Pancreas (tissue), 10 donors: ENCODE results near the gene SOS1. TPM values are rescaled to one million over a fixed set of nuclear protein-coding genes. Genes with fewer than 3 reads are reported as not detected.
A peak's percentile ranks its signal among the peaks of the same experiment; 100 is the strongest.
"Not testable (repeated sequence)": the region's sequence is repeated elsewhere in the genome, so short reads cannot be mapped to it uniquely, and the experiment has no call there.

ENCODE experiments used
- ATAC-seq, 4 donors: fragments of 200-7000 bp; cut with Tn5 transposase; one replicate each; pipeline versions ENCODE4 v1.8.0 to v1.9.1; 2020; ENCODE audit warnings: mild to moderate bottlenecking in 4 of 4, moderate library complexity in 4 of 4
- DNase-seq, 6 donors: peaks; one replicate each; pipeline ENCODE4 v3.0.0-alpha.2; 2020
- FAIRE-seq: peaks from 2 replicates; lab custom pipeline; 2012; peaks lifted over from hg19 to GRCh38; lab: Jason Lieb, UNC
- H3K27ac ChIP-seq, 4 donors: fragments of 200-600 bp; sonication (generic); 1 replicate in 3 of 4; 2 replicates in 1 of 4; pipeline versions ENCODE4 v1.5.0 to v1.8.0; 2020
- H3K27me3 ChIP-seq, 4 donors: fragments of 200-600 bp; one replicate each; pipeline ENCODE4 v1.8.0; 2021
- H3K36me3 ChIP-seq, 3 donors: fragments of 200-600 bp; sonication (generic) in 1 of 3; one replicate each; pipeline versions ENCODE4 v1.5.0 to v1.8.0; 2020 to 2021
- H3K4me1 ChIP-seq, 3 donors: fragments of 200-600 bp; one replicate each; pipeline ENCODE4 v1.8.0; 2021
- H3K4me3 ChIP-seq, 4 donors: fragments of 200-600 bp; sonication (generic) in 2 of 4; one replicate each; pipeline versions ENCODE4 v1.5.0 to v1.8.0; 2020 to 2021
- H3K9me3 ChIP-seq, 4 donors: fragments of 200-600 bp; one replicate each; pipeline ENCODE4 v1.8.0; 2021
- CTCF ChIP-seq, 4 donors: fragments of 200-600 bp; sonication (generic) in 3 of 4; IDR thresholded peaks; one replicate each; pipeline versions ENCODE4 v1.5.0 to v1.8.0; 2021; ENCODE audit warnings: antibody characterized with exemption in 4 of 4
- WGBS, 2 donors: extraction: QIAGEN DNeasy Blood & Tissue Kit; methylation state at CpG; one replicate each; pipeline ENCODE4 v1.1.7; 2013; 5-methylcytosine and 5-hydroxymethylcytosine counted together
- intact Hi-C, 3 donors: fragments of 100-400 bp; cut with DNase I; formaldehyde crosslinking; loops; one replicate each; pipeline versions ENCODE4 v1.11.1 to v1.14.2; 2022
- polyA plus RNA-seq, 2 donors: library from polyadenylated mRNA; stranded (reverse); fragments of 200-250 nt; gene quantifications; one replicate each; pipeline ENCODE4 v1.2.3, GENCODE V29; 2013
- total RNA-seq, 6 donors: library from RNA; stranded (reverse); fragmentation: NEBNext Ultra II Directional in 4 of 6; extraction: Animal tissue kit (Norgen Biotek cat#: 25700) in 4 of 6; gene quantifications; one replicate each; pipeline versions ENCODE4 v1.2.1 to v1.2.4, GENCODE V29; 2021 to 2023
- donor health status: healthy with polysubstance abuse.
- donor health status: DM: no; HTN: no; CAD: no; lungs with moderate emphysema.
- donor health status: DM: no; HTN: no; CAD: no.
- donor health status: control.
- donor health status: control.
- donor health status: Bipolar disorder and iron deficiency.
- donor health status: DM: yes; HTN: yes; CAD: no.
- donor health status: DM: no; HTN: no; CAD: no.
- donor health status: DM: no; HTN: no; CAD: no.
- donor health status: DM: yes; HTN: yes; CAD: no.

Gene SOS1
- total and polyA plus RNA-seq, 8 donors: 3.2 to 22.6 (median 10.1) TPM

DNA sequence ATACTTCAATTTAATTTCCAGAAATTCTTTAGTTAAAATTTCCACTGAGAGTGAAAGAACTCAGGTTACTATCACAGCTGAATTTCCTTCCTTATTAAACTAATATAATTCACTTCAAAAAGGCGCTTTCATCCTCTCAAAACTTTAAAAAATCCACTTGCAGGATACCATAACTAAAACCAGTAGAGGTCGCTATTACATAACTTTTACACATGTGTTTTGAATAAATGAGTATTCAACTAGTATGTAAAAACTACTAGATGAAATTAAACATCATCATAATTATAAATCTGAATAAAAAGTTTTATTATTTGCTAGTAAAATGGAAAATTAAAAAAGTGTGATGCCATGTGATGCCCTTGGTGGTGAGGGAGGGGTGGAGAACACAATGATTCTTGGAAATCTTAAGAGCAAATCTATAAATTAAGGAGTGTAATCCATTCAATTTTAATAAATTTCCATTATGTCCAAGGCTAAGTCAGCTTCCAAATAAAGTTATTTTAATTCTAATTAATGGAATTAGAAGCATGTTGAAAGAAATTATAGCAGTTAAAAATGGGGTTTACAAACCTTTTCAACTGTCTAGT is 61.4 kb downstream of the SOS1 start:
- ATAC-seq (peak in 3 of 4 donors; percentile 47 to 61 (median 48)), DNase-seq (no peak), FAIRE-seq (peak; percentile 98)
- 22 to 26% methylated on average over 2 of the region's 2 CpGs for WGBS, 2 donors
- Histone ChIP-seq H3K4me1 (no peaks in the 10 kb centered on the region), H3K4me3 (no peak overlapping the region), H3K27me3 (no peaks in the 10 kb centered on the region), H3K36me3 (no peaks in the 10 kb centered on the region), H3K27ac (no peak overlapping the region), H3K9me3 (no peaks in the 10 kb centered on the region)
- intact Hi-C loops: loop anchor here (5.0 to 10.0 kb wide), 2 partner anchors 165 to 168 kb away; no protein-coding TSS in a partner anchor
- peak; percentile 10 to 58 (median 44) for TF ChIP-seq CTCF (IDR thresholded peaks at IDR 0.05)

DNA sequence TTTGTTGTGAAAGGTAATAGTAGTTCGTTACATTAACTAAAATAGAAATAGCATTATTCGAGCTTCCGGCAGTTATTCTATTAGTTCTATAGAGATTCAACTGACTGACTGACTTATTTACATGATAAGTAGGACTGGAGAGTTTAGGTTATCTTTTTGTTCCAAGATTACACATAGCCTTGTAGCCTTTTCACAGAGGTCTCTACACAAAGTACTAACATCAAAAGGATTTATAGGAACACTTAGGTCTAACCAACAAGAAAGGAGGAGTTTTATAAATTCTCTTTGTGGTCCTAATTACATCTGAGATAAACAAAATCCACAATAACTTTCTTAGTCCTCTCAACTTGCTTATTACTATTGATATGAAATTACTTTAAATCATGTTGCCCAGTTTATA is 62.8 kb downstream of the SOS1 start:
- Histone ChIP-seq H3K4me1 (no peaks in the 10 kb centered on the region), H3K4me3 (no peak overlapping the region), H3K9me3 (no peaks in the 10 kb centered on the region), H3K27ac (no peak overlapping the region), H3K27me3 (no peaks in the 10 kb centered on the region), H3K36me3 (no peaks in the 10 kb centered on the region)
- WGBS, 2 donors: 89 to 96% methylated on average over 3 of the region's 3 CpGs
- ATAC-seq (no peak), FAIRE-seq (no peak), DNase-seq (no peak)
- no peak for TF ChIP-seq CTCF (IDR thresholded peaks at IDR 0.05)
- intact Hi-C loops: loop anchor here (5.0 to 10.0 kb wide), 2 partner anchors 167 to 169 kb away; no protein-coding TSS in a partner anchor

- not testable (repeated sequence) for H3K27me3 ChIP-seq, FAIRE-seq, H3K4me1 ChIP-seq, H3K4me3 ChIP-seq, H3K27ac ChIP-seq, H3K9me3 ChIP-seq, DNase-seq, H3K36me3 ChIP-seq, ATAC-seq
- WGBS, 2 donors: 97 to 100% methylated on average over 6 of the region's 6 CpGs
- intact Hi-C loops: loop anchor here in 1 of 3 donors (10.0 kb wide), 1 partner anchor 172 kb away; no protein-coding TSS in a partner anchor
These were observed 68.2 kb downstream of the SOS1 start for GRCh38 chr2:39052665-39053064.

- ATAC-seq: no peak
- FAIRE-seq: no peak
- Histone ChIP-seq H3K27ac (no peak overlapping the region), H3K9me3 (no peaks in the 10 kb centered on the region), H3K36me3 (no peaks in the 10 kb centered on the region), H3K27me3 (no peaks in the 10 kb centered on the region), H3K4me1 (no peaks in the 10 kb centered on the region), H3K4me3 (no peak overlapping the region)
- no peak for DNase-seq
- no peak for TF ChIP-seq CTCF (IDR thresholded peaks at IDR 0.05)
- WGBS, 2 donors: 95 to 98% methylated on average over 1 of the region's 1 CpG
- intact Hi-C loops: loop anchor here in 1 of 3 donors (10.0 kb wide), 1 partner anchor 175 kb away; no protein-coding TSS in a partner anchor
These were observed 70.7 kb downstream of the SOS1 start for GRCh38 chr2:39050109-39050508.

GRCh38 chr2:39039072-39039471 is 81.8 kb downstream of the SOS1 start:
- Histone ChIP-seq H3K36me3 (no peaks in the 10 kb centered on the region), H3K27me3 (no peaks in the 10 kb centered on the region), H3K4me3 (no peak overlapping the region), H3K4me1 (no peaks in the 10 kb centered on the region), H3K27ac (no peak overlapping the region), H3K9me3 (no peaks in the 10 kb centered on the region)
- intact Hi-C loops: no loop called here
- no peak for ATAC-seq
- DNase-seq: no peak
- no peak for FAIRE-seq
- 98 to 99% methylated on average over 2 of the region's 2 CpGs for WGBS, 2 donors
- no peak for TF ChIP-seq CTCF (IDR thresholded peaks at IDR 0.05)
